ENCODE measurements around the gene DNAH9.
"Not testable (repeated sequence)": the region's sequence is repeated elsewhere in the genome, so short reads cannot be mapped to it uniquely, and the experiment has no call there.

DNAH9 gene

DNA sequence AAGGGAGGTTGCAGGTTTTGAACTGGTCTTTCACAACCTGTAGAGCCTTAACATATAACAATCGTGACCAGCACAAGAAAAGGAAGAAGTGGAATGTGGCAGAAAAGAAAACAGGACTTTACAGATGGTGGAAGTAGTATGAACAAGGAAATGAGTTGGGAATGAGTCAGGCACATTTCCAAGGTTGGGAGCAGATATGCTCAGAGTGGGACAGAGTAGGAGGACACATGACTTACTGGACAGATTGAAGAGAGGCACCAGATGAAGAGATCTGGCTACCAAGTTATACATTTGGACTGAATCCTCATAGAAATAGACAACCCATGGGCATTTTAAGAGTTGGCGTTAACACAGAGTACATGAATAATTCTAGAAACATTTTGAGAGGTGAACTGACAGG, 303.7 kb downstream of the DNAH9 start:
- no peak overlapping the region for H3K4me3 ChIP-seq (ENCODE audit: low read depth, low read length)

- no peak overlapping the region for H3K4me3 ChIP-seq (ENCODE audit: low read depth, low read length)
Observed at GRCh38 chr17:11908711-11909146, 310.5 kb downstream of the DNAH9 start.

- no peak overlapping the region for H3K4me3 ChIP-seq (ENCODE audit: low read depth, low read length)
Observed at GRCh38 chr17:11909348-11909747, 311.1 kb downstream of the DNAH9 start.

GRCh38 chr17:11916091-11916490, 317.8 kb downstream of the DNAH9 start:
- no peak overlapping the region for H3K4me3 ChIP-seq (ENCODE audit: low read depth, low read length)

- no peak overlapping the region for H3K4me3 ChIP-seq (ENCODE audit: low read depth, low read length)
Observed at GRCh38 chr17:11917415-11917814, 319.1 kb downstream of the DNAH9 start.

- H3K4me3 ChIP-seq (ENCODE audit: low read depth, low read length): no peak overlapping the region
Observed at GRCh38 chr17:11921296-11921695, 323.0 kb downstream of the DNAH9 start.

DNA sequence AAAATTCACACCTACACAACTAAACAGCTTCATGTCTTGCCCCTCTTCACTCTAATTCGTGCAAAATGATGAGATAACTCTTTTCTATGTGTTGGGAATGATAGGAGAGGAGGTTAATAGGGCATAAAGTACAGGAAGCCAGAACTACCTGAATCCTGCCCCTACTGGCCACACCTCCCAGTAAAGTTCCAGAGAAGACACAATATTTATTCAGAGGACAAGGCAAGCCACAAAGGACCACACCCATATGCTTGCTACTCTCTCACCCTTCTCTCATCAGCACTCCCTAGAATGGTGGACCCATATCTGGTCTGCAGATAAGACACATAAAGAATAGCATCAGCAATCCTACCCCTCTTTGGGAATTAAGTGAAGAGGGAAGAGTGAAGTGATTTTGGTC, 324.4 kb downstream of the DNAH9 start:
- no peak overlapping the region for H3K4me3 ChIP-seq (ENCODE audit: low read depth, low read length)

GRCh38 chr17:11924076-11924475, 325.8 kb downstream of the DNAH9 start:
- H3K4me3 ChIP-seq (ENCODE audit: low read depth, low read length): no peak overlapping the region

DNA sequence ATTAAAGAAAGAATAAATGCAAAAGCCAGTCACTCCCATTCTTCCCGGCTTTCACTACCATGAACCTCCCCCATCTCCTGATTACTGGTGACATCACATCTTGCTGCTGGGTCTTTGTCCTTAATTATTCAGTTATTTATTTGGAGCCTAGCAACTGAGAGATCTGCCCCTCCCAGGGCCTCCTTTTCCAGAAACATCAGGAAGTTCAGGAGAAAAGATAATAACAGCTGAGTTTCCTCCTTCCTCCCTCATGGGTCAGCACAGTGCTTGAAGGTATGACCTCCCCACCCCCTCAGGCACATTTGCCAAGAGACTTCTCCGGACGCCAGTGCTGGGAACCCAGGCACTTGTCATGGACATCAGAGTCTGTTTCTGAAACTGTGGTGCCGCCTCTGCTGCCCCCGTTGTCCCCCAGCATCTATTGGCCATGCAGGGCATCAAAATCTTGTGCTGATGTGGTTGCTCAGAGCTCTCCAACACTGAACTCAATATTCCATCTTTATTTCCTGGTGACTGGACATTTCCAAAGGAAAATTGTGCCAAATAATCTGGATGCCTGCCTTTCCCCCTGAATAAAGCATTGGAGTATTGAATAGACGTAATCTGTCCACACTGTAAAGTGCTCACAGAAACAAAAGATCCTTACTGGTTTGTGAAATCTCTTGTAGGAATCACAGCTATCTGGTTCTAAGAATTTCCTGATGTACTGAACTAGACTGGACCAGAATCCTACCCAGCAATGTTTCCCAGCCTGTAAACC, 327.2 kb downstream of the DNAH9 start:
- no peak overlapping the region for H3K4me3 ChIP-seq (ENCODE audit: low read depth, low read length)

DNA sequence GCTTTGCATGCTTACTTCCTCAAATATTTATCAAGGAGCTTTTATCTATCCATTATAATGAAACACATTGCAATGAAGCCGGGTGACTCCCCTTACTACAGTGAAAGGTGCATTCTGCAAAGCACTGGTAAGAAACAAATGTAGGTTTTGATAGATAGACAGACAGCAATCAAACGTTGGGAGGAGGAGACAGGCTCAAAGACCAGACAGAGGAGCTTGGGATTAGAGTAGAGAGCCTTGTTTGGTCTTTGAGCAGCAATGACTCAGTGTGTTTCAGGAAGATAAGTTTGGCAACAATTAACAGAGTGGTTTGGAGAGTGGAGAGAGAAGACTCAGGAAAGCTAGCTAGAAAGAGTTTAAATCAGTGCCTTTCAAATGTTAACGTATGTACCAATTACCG, 330.2 kb downstream of the DNAH9 start:
- H3K4me3 ChIP-seq (ENCODE audit: low read depth, low read length): no peak overlapping the region

DNA sequence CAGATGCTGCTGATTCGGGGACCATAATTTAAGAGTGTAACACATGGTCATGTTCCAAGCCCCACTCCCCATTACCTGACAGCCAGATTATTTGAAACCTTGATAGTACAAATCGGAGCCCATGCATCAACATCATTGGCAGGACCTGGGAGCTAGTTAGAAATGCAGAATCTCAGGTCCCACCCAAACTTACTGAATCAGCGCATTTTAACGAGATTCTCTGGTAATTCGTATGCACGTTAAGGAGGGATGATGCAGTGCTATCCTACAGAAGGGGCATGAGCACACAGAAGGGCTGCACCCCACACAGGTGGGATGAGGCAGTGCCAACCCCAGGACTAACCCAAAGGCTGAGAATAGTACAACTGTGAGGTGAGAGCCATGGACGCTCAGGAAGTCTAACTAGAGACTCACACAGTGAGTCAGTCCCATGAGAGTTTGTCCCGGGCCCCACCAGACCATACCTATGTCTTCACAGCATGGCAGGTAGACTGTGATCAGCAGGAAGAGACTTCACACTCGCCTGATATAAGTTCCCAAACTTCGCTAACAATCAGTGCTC, 334.1 kb downstream of the DNAH9 start:
- no peak overlapping the region for H3K4me3 ChIP-seq (ENCODE audit: low read depth, low read length)

DNA sequence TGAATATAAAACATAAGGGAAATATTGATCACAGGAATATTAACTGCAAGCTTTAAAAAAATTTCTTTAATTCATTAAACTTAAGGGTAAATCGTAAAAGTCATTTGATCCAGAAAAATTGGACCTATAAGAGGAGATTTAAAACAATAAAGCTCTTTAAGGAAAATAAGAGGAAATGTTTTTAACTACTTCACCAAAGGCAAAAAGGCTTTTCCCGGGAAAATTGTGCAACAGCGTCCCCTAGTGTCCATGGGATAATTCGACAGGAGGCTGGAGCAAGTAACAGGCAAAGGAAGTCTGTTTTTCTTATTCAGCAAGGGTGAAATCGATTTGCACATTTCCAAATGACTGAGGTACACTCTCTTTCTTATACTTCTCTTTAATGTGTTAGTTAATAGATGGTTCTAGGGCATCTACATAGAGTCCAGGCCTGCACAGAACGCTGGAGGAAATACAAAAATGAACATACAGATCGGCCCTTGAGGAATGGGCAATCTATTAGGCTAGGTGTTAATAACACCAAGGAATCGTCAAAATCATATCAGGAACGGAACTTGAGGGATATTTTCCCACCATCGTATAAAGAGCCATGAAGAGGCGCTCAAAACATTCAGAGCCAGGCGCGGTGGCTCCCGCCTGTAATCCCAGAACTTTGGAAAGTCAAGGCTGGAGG, 337.6 kb downstream of the DNAH9 start:
- H3K4me3 ChIP-seq (ENCODE audit: low read depth, low read length): no peak overlapping the region

GRCh38 chr17:11940904-11941303, 342.6 kb downstream of the DNAH9 start:
- H3K4me3 ChIP-seq (ENCODE audit: low read depth, low read length): no peak overlapping the region

DNA sequence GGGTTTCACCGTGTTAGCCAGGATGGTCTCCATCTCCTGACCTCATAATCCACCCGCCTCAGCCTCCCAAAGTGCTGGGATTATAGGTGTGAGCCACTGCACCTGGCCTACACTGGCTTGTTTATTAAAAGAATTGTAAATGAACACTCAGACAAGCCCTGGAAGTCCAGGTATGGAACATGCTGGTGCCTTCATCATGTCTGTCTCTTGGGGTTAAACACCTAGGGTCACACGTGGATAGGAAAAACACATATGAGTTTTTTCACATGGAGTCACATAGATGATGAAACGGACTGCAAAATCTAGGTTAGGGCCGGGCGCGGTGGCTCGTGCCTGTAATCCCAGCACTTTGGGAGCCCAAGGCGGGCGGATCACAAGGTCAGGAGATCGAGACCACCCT, 344.8 kb downstream of the DNAH9 start:
- not testable (repeated sequence) for H3K4me3 ChIP-seq (ENCODE audit: low read depth, low read length)

DNA sequence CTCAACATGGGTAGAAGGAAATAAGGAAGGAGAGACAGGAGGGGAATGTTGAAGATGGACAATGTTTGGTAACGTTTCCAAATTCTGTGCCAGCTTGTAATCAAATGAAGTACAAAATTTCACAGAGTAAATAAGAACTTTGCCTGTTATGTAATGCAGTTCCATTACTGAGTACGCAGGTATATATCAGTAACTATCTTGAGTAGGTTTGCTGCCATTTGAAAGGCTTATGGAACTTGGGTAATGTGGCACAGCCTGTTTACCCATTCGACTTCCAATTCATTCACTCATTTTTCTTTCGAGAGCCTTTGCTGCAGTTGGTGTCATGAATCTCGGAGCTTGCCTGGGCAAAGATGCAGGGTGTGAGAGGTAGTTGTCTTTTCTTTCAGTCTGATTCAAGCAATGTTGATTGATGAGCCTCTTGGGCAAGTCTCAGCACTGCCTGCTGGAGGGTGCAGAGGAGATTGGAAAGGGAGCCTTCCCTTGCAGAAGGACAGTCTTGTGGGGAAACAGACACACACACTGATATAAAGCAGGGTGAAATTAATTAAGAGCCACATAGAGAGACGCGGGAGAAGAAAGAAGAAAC, 345.6 kb downstream of the DNAH9 start:
- no peak overlapping the region for H3K4me3 ChIP-seq (ENCODE audit: low read depth, low read length)

- no peak overlapping the region for H3K4me3 ChIP-seq (ENCODE audit: low read depth, low read length)
Observed at GRCh38 chr17:11944587-11944986, 346.3 kb downstream of the DNAH9 start.

- H3K4me3 ChIP-seq (ENCODE audit: low read depth, low read length): no peak overlapping the region
Observed at GRCh38 chr17:11948789-11949188, 350.5 kb downstream of the DNAH9 start.

- not testable (repeated sequence) for H3K4me3 ChIP-seq (ENCODE audit: low read depth, low read length)
Observed at GRCh38 chr17:11949571-11949970, 351.3 kb downstream of the DNAH9 start.

- H3K4me3 ChIP-seq (ENCODE audit: low read depth, low read length): no peak overlapping the region
Observed at GRCh38 chr17:11950771-11951519, 352.7 kb downstream of the DNAH9 start.

- no peak overlapping the region for H3K4me3 ChIP-seq (ENCODE audit: low read depth, low read length)
Observed at GRCh38 chr17:11952610-11953009, 354.3 kb downstream of the DNAH9 start.

GRCh38 chr17:11953924-11954323, 355.7 kb downstream of the DNAH9 start:
- H3K4me3 ChIP-seq (ENCODE audit: low read depth, low read length): no peak overlapping the region
